NB4 (cell line): ENCODE data around the gene HNRNPA0.

ENCODE experiments used
- POLR2A ChIP-seq: IDR thresholded peaks from 2 replicates; pipeline ENCODE4 v1.6.1; 2011; ENCODE audit warnings: mild to moderate bottlenecking; ENCODE audit not compliant: insufficient read length; ENCODE audit errors: extremely low read depth
- TF ChIP-seq, protein P1 (sequence below): IDR thresholded peaks from one replicate; pipeline ENCODE4 v1.5.1; 2012; ENCODE audit warnings: low read depth, low read length

DNA sequence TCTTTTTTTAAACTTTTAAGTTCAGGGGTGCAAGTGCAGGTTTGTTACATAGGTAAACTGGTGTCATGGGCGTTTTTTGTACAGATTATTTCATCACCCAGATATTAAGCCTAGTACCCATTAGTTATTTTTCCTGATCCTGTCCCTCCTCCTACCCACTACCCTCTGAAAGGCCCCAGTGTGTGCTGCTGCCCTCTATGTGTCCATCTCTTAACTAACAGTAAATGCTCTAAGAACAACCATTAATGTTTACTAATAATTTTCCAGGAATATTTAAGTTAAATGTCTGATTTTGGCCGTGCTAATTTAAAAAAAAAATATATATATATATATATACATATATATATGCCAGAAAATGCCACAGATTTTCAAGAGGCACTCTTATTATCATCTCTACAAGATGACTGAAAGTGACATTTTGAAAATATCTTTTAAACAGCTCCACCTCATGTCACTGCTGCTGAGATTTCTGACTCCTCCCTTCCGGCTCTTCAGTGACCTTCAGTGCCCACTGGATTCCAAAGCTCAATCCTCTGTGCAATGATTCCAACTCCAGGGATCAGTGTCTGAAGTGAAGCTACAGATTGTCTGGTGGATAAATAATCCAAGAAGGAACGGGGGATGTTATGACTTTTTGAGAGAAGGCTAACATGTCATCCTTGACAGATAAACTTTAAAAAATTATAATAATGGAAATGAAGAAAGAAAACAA, 46.7 kb upstream of the HNRNPA0 start:
- TF ChIP-seq, protein P1, sequence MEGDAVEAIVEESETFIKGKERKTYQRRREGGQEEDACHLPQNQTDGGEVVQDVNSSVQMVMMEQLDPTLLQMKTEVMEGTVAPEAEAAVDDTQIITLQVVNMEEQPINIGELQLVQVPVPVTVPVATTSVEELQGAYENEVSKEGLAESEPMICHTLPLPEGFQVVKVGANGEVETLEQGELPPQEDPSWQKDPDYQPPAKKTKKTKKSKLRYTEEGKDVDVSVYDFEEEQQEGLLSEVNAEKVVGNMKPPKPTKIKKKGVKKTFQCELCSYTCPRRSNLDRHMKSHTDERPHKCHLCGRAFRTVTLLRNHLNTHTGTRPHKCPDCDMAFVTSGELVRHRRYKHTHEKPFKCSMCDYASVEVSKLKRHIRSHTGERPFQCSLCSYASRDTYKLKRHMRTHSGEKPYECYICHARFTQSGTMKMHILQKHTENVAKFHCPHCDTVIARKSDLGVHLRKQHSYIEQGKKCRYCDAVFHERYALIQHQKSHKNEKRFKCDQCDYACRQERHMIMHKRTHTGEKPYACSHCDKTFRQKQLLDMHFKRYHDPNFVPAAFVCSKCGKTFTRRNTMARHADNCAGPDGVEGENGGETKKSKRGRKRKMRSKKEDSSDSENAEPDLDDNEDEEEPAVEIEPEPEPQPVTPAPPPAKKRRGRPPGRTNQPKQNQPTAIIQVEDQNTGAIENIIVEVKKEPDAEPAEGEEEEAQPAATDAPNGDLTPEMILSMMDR, result no peak
- TF ChIP-seq POLR2A, result no peak
